H9 (cell line): ENCODE data around the gene MCRIP2. TPM values are rescaled to one million over a fixed set of nuclear protein-coding genes. Genes with fewer than 3 reads are reported as not detected.

ENCODE experiments used
- DNase-seq: peaks from one replicate; pipeline ENCODE4 v3.0.0-alpha.2; 2017
- H2AFZ ChIP-seq: one replicate; pipeline ENCODE4 v1.6.1; 2013; ENCODE audit warnings: mild to moderate bottlenecking, low read length, control low read depth, moderate library complexity
- H2AK5ac ChIP-seq: 2 replicates; pipeline ENCODE4 v1.6.1; 2013; ENCODE audit warnings: low read length, control low read depth, mixed read lengths; ENCODE audit not compliant: insufficient read length
- H2BK120ac ChIP-seq: one replicate; pipeline ENCODE4 v1.6.1; 2013; ENCODE audit warnings: low read depth, mild to moderate bottlenecking, low read length, control low read depth, inconsistent platforms; ENCODE audit not compliant: poor library complexity, severe bottlenecking
- H2BK12ac ChIP-seq: 2 replicates; pipeline ENCODE4 v1.6.1; 2013; ENCODE audit warnings: low read length, control low read depth, mixed read lengths, low read depth; ENCODE audit not compliant: insufficient read length
- H2BK15ac ChIP-seq: 2 replicates; pipeline ENCODE4 v1.6.1; 2013; ENCODE audit warnings: low read depth, low read length, control low read depth
- H2BK20ac ChIP-seq: one replicate; pipeline ENCODE4 v1.6.1; 2013; ENCODE audit warnings: low read depth, mild to moderate bottlenecking, low read length, control low read depth, inconsistent platforms; ENCODE audit not compliant: poor library complexity, severe bottlenecking
- H2BK5ac ChIP-seq: 2 replicates; pipeline ENCODE4 v1.6.1; 2013; ENCODE audit warnings: low read length, control low read depth, mixed read lengths; ENCODE audit not compliant: insufficient read length
- H3K14ac ChIP-seq: 2 replicates; pipeline ENCODE4 v1.6.1; 2013; ENCODE audit warnings: low read length, control low read depth; ENCODE audit not compliant: insufficient read depth
- H3K18ac ChIP-seq: 2 replicates; pipeline ENCODE4 v1.6.1; 2013; ENCODE audit warnings: low read depth, mild to moderate bottlenecking, mixed read lengths, low read length, control low read depth; ENCODE audit not compliant: insufficient read length
- H3K23ac ChIP-seq: 2 replicates; pipeline ENCODE4 v1.6.1; 2013; ENCODE audit warnings: low read length, control low read depth, mixed read lengths, low read depth; ENCODE audit not compliant: insufficient read length
- H3K23me2 ChIP-seq: 2 replicates; pipeline ENCODE4 v1.6.1; 2013; ENCODE audit warnings: low read depth, mild to moderate bottlenecking, mixed read lengths, low read length, control low read depth; ENCODE audit not compliant: insufficient read length, poor library complexity, severe bottlenecking
- H3K27ac ChIP-seq: 2 replicates; pipeline ENCODE4 v1.5.1; 2013; ENCODE audit warnings: low read length, control low read depth, mixed read lengths, low read depth; ENCODE audit not compliant: insufficient read length
- H3K27me3 ChIP-seq: 2 replicates; pipeline ENCODE4 v1.6.1; 2013; ENCODE audit warnings: low read length, control low read depth, inconsistent platforms; ENCODE audit not compliant: insufficient read depth
- H3K4ac ChIP-seq: 2 replicates; pipeline ENCODE4 v1.6.1; 2013; ENCODE audit warnings: low read depth, mild to moderate bottlenecking, control low read depth, inconsistent platforms, low read length, moderate library complexity
- H3K4me1 ChIP-seq: 2 replicates; pipeline ENCODE4 v1.6.1; 2013; ENCODE audit warnings: low read length, control low read depth, inconsistent platforms; ENCODE audit not compliant: insufficient read depth
- H3K4me2 ChIP-seq: 2 replicates; pipeline ENCODE4 v1.6.1; 2013; ENCODE audit warnings: low read length, control low read depth, mixed read lengths; ENCODE audit not compliant: insufficient read length, insufficient read depth
- H3K56ac ChIP-seq: 2 replicates; pipeline ENCODE4 v1.6.1; 2013; ENCODE audit warnings: low read depth, mild to moderate bottlenecking, mixed read lengths, low read length, control low read depth; ENCODE audit not compliant: insufficient read length
- H3K79me1 ChIP-seq: 2 replicates; pipeline ENCODE4 v1.6.1; 2013; ENCODE audit warnings: low read depth, mild to moderate bottlenecking, moderate library complexity, low read length, control low read depth, inconsistent platforms; ENCODE audit not compliant: insufficient read depth, poor library complexity, severe bottlenecking
- H3K79me2 ChIP-seq: 2 replicates; pipeline ENCODE4 v1.6.1; 2013; ENCODE audit warnings: low read length, control low read depth, inconsistent platforms; ENCODE audit not compliant: insufficient read depth
- H3K9ac ChIP-seq: 2 replicates; pipeline ENCODE4 v1.6.1; 2013; ENCODE audit warnings: low read length, control low read depth, mixed read lengths; ENCODE audit not compliant: insufficient read length; ENCODE audit errors: extremely low read depth
- H3K9me3 ChIP-seq: one replicate; pipeline ENCODE4 v1.6.1; 2013; ENCODE audit warnings: low read depth, low read length, inconsistent platforms; ENCODE audit not compliant: control insufficient read depth
- H3T11ph ChIP-seq: one replicate; pipeline ENCODE4 v1.6.1; 2013; ENCODE audit warnings: mild to moderate bottlenecking, low read length, control low read depth, inconsistent platforms
- H4K20me1 ChIP-seq: one replicate; pipeline ENCODE4 v1.6.1; 2013; ENCODE audit not compliant: control insufficient read depth, insufficient read length, insufficient read depth
- H4K5ac ChIP-seq: 2 replicates; pipeline ENCODE4 v1.6.1; 2013; ENCODE audit warnings: low read depth, mild to moderate bottlenecking, mixed read lengths, low read length, control low read depth; ENCODE audit not compliant: insufficient read length
- H4K8ac ChIP-seq: replicated peaks from 2 replicates; pipeline ENCODE4 v1.6.1; 2013; ENCODE audit warnings: low read length, control low read depth, mixed read lengths, low read depth; ENCODE audit not compliant: insufficient read length
- H4K91ac ChIP-seq: 2 replicates; pipeline ENCODE4 v1.6.1; 2013; ENCODE audit warnings: low read depth, mild to moderate bottlenecking, moderate library complexity, mixed read lengths, low read length, control low read depth; ENCODE audit not compliant: insufficient read length
- H3K27ac Mint-ChIP-seq, 3 experiments: 2 replicates in 2 of 3; 3 replicates in 1 of 3; pipeline ENCODE4 v1.8.0; 2020 to 2021; ENCODE audit warnings: mixed read lengths in 3 of 3, mild to moderate bottlenecking in 1 of 3, moderate library complexity in 1 of 3
- H3K27me3 Mint-ChIP-seq: 2 replicates; pipeline ENCODE4 v1.8.0; 2021; ENCODE audit warnings: low read depth, mild to moderate bottlenecking, moderate library complexity, mixed read lengths
- H3K36me3 Mint-ChIP-seq, 3 experiments: 2 replicates in 2 of 3; 3 replicates in 1 of 3; pipeline ENCODE4 v1.8.0; 2020 to 2021; ENCODE audit warnings: low read depth in 3 of 3, mixed read lengths in 3 of 3; ENCODE audit not compliant: insufficient read depth in 1 of 3
- H3K4me1 Mint-ChIP-seq, 2 experiments: 2 replicates each; pipeline ENCODE4 v1.8.0; 2020; ENCODE audit warnings: mixed read lengths in 2 of 2
- H3K4me3 Mint-ChIP-seq, 2 experiments: 2 replicates in 1 of 2; 3 replicates in 1 of 2; pipeline ENCODE4 v1.8.0; 2020 to 2021; ENCODE audit warnings: mild to moderate bottlenecking in 2 of 2, mixed read lengths in 2 of 2, moderate library complexity in 1 of 2
- H3K9me3 Mint-ChIP-seq, 2 experiments: 2 replicates in 1 of 2; 3 replicates in 1 of 2; pipeline ENCODE4 v1.8.0; 2020; ENCODE audit warnings: mild to moderate bottlenecking in 2 of 2, mixed read lengths in 2 of 2, moderate library complexity in 1 of 2
- CTCF ChIP-seq: fragments of 200-600 bp; sonication (generic); conservative IDR thresholded peaks from 3 replicates; pipeline ENCODE4 v1.8.0; 2021; ENCODE audit warnings: antibody characterized with exemption, mild to moderate bottlenecking
- WGBS: extraction: QIAGEN DNeasy Blood & Tissue Kit; methylation state at CpG from one replicate; pipeline ENCODE4 v1.1.7; 2013; ENCODE audit warnings: missing lambda C conversion rate, low lambda C conversion rate, mixed read lengths; ENCODE audit not compliant: insufficient read length; ENCODE audit errors: extremely low coverage; 5-methylcytosine and 5-hydroxymethylcytosine counted together
- total RNA-seq: library from RNA; stranded (reverse); gene quantifications from 2 replicates; pipeline ENCODE4 v1.2.1, GENCODE V29; 2021

The MCRIP2 gene
- total RNA-seq, 1 experiment from 2014 or later = 52.5 TPM

GRCh38 chr16:660459-661183 is 19.0 kb downstream of the MCRIP2 start:
- H2BK120ac ChIP-seq = no peak overlapping the region
- Mint-ChIP-seq H3K36me3 (peaks cover 2 to 13% (median 8%) of the 10 kb centered on the region in 3 experiments; a peak in 5 of 7 replicates), H3K4me1 (peaks cover 0 to 5% of the 10 kb centered on the region in 2 experiments; a peak in 2 of 4 replicates), H3K4me3 (peak overlapping the region in 1 of 2 experiments; percentile 62; a peak in 1 of 5 replicates), H3K9me3 (no peaks in the 10 kb centered on the region), H3K27ac (no peak overlapping the region), H3K27me3 (no peaks in the 10 kb centered on the region)
- no peak overlapping the region for H3K56ac ChIP-seq
- no peak overlapping the region for H2AFZ ChIP-seq
- H3K14ac ChIP-seq = no peak overlapping the region
- peak overlapping the region; percentile 50 for H3K18ac ChIP-seq
- H2BK5ac ChIP-seq = no peak overlapping the region
- no peaks in the 10 kb centered on the region for H3K23me2 ChIP-seq
- H2BK12ac ChIP-seq = no peak overlapping the region
- H4K20me1 ChIP-seq = no peaks in the 10 kb centered on the region
- no peaks in the 10 kb centered on the region for H3K27me3 ChIP-seq
- no peak overlapping the region for H3K23ac ChIP-seq
- H3K9me3 ChIP-seq = no peaks in the 10 kb centered on the region
- H2BK15ac ChIP-seq = no peak overlapping the region; the same call in 1 of the 2 replicates
- TF ChIP-seq CTCF = peak; percentile 72
- no peak overlapping the region for H3K4ac ChIP-seq
- H2BK20ac ChIP-seq = no peak overlapping the region
- no peak overlapping the region for H3K27ac ChIP-seq
- no peak overlapping the region for H4K5ac ChIP-seq
- no peak overlapping the region for H3K9ac ChIP-seq
- H3T11ph ChIP-seq = no peak overlapping the region
- peak; percentile 95 for DNase-seq
- H4K8ac ChIP-seq = no peak overlapping the region
- no peaks in the 10 kb centered on the region for H3K79me1 ChIP-seq
- no peaks in the 10 kb centered on the region for H3K79me2 ChIP-seq
- H4K91ac ChIP-seq = no peak overlapping the region
- H3K4me1 ChIP-seq = no peaks in the 10 kb centered on the region; the same call in 1 of the 2 replicates
- H2AK5ac ChIP-seq = no peak overlapping the region
- H3K4me2 ChIP-seq = no peak overlapping the region
- WGBS = no CpG with 5 or more reads among the region's 43 CpGs
